GM12874 (cell line): ENCODE measurements around the gene PIK3CB.

Experiments used
- CTCF ChIP-seq: IDR thresholded peaks from 2 replicates; pipeline ENCODE4 v1.5.1; 2011; ENCODE audit warnings: low read depth, mild to moderate bottlenecking, control low read depth, low read length, moderate library complexity; ENCODE audit not compliant: insufficient read depth

Gene PIK3CB

GRCh38 chr3:138856799-138857198 lies 22.1 kb upstream of the PIK3CB start:
- no peak for TF ChIP-seq CTCF

- no peak for TF ChIP-seq CTCF
Measured at GRCh38 chr3:138854940-138855339, 20.2 kb upstream of the PIK3CB start.

- no peak for TF ChIP-seq CTCF
Measured at GRCh38 chr3:138854204-138854603, 19.5 kb upstream of the PIK3CB start.

GRCh38 chr3:138850151-138850550 lies 15.4 kb upstream of the PIK3CB start:
- no peak for TF ChIP-seq CTCF

GRCh38 chr3:138849222-138849940 lies 14.7 kb upstream of the PIK3CB start:
- no peak for TF ChIP-seq CTCF

- no peak for TF ChIP-seq CTCF
Measured at GRCh38 chr3:138848696-138849095, 14.0 kb upstream of the PIK3CB start.

- no peak for TF ChIP-seq CTCF
Measured at GRCh38 chr3:138846262-138846791, 11.6 kb upstream of the PIK3CB start.

- no peak for TF ChIP-seq CTCF
Measured at GRCh38 chr3:138845771-138846173, 11.0 kb upstream of the PIK3CB start.
